ENCODE data around the gene RTP3. TPM values are rescaled to one million over a fixed set of nuclear protein-coding genes. Genes with fewer than 3 reads are reported as not detected.
"Not testable (repeated sequence)": the region's sequence is repeated elsewhere in the genome, so short reads cannot be mapped to it uniquely, and the experiment has no call there.

RTP3 gene
- total RNA-seq, 3 donors from 2014 or later (not counting 1 experiment from before 2014, with no cell fraction given): not detected

GRCh38 chr3:46537316-46537715, 39.5 kb downstream of the RTP3 start:
- no peaks in the 10 kb centered on the region for H3K36me3 Mint-ChIP-seq
- peak overlapping the region in 1 of 2 donors; percentile 94 for H3K27ac Mint-ChIP-seq
- ATAC-seq: no peak
- peaks cover 23% of the 10 kb centered on the region for H3K4me1 ChIP-seq (ENCODE audit: control insufficient read depth, insufficient read depth, low read length)
- H3K27ac ChIP-seq (ENCODE audit: low read length): no peak overlapping the region
- H3K27me3 ChIP-seq (ENCODE audit: control insufficient read depth, insufficient read depth, low read length): peaks cover 3% of the 10 kb centered on the region
- no peaks in the 10 kb centered on the region for H3K36me3 ChIP-seq (ENCODE audit: control insufficient read depth, insufficient read depth, low read length)
- H3K4me1 Mint-ChIP-seq: peaks cover 21 to 24% of the 10 kb centered on the region in 2 donors
- no peak for TF ChIP-seq CTCF (IDR thresholded peaks at IDR 0.05)
- WGBS (ENCODE audit: insufficient coverage): 100% methylated on average over 1 of the region's 1 CpG
- intact Hi-C loops (cut with micrococcal nuclease): no loop called here
- peaks cover 25 to 28% of the 10 kb centered on the region in 2 donors for H3K27me3 Mint-ChIP-seq (ENCODE audit: low read depth in 2 of 2)
- DNase-seq: no peak
- H3K9me3 Mint-ChIP-seq: no peaks in the 10 kb centered on the region
- H3K4me3 ChIP-seq (ENCODE audit: low read length): no peak overlapping the region
- no peak overlapping the region for H3K4me3 Mint-ChIP-seq
- no peaks in the 10 kb centered on the region for H3K9me3 ChIP-seq (ENCODE audit: control insufficient read depth, insufficient read depth, low read length)

- peaks cover 23% of the 10 kb centered on the region for H3K4me1 ChIP-seq (ENCODE audit: control insufficient read depth, insufficient read depth, low read length)
- H3K36me3 ChIP-seq (ENCODE audit: control insufficient read depth, insufficient read depth, low read length): no peaks in the 10 kb centered on the region
- ATAC-seq (no peak), DNase-seq (no peak)
- H3K27me3 ChIP-seq (ENCODE audit: control insufficient read depth, insufficient read depth, low read length): peaks cover 3% of the 10 kb centered on the region
- no peak overlapping the region for H3K4me3 ChIP-seq (ENCODE audit: low read length)
- 72% methylated on average over 5 of the region's 5 CpGs for WGBS (ENCODE audit: insufficient coverage)
- no peak for TF ChIP-seq CTCF (IDR thresholded peaks at IDR 0.05)
- Mint-ChIP-seq H3K27ac (peak overlapping the region in 1 of 2 donors; percentile 94), H3K27me3 (ENCODE audit: low read depth in 2 of 2) (peaks cover 26 to 28% of the 10 kb centered on the region in 2 donors), H3K4me1 (peaks cover 21 to 24% of the 10 kb centered on the region in 2 donors), H3K9me3 (no peaks in the 10 kb centered on the region), H3K4me3 (no peak overlapping the region), H3K36me3 (no peaks in the 10 kb centered on the region)
- H3K9me3 ChIP-seq (ENCODE audit: control insufficient read depth, insufficient read depth, low read length): no peaks in the 10 kb centered on the region
- intact Hi-C loops (cut with micrococcal nuclease): loop anchor here (2.0 kb wide), 1 partner anchor 49 kb away; no protein-coding TSS in a partner anchor
- no peak overlapping the region for H3K27ac ChIP-seq (ENCODE audit: low read length)
Measured at GRCh38 chr3:46537779-46538178, 40.0 kb downstream of the RTP3 start.

GRCh38 chr3:46538425-46538802, 40.6 kb downstream of the RTP3 start:
- not testable (repeated sequence) for H3K27me3 ChIP-seq (ENCODE audit: control insufficient read depth, insufficient read depth, low read length); H3K9me3 Mint-ChIP-seq; H3K9me3 ChIP-seq (ENCODE audit: control insufficient read depth, insufficient read depth, low read length); H3K36me3 ChIP-seq (ENCODE audit: control insufficient read depth, insufficient read depth, low read length); ATAC-seq; H3K4me3 ChIP-seq (ENCODE audit: low read length); H3K27ac ChIP-seq (ENCODE audit: low read length); DNase-seq; H3K36me3 Mint-ChIP-seq
- H3K4me1 Mint-ChIP-seq: peaks cover 21 to 24% of the 10 kb centered on the region in 2 donors
- H3K4me1 ChIP-seq (ENCODE audit: control insufficient read depth, insufficient read depth, low read length): peaks cover 23% of the 10 kb centered on the region
- peak overlapping the region; percentile 93 for H3K4me3 Mint-ChIP-seq
- intact Hi-C loops (cut with micrococcal nuclease): loop anchor here (2.0 kb wide), 1 partner anchor 50 kb away; no protein-coding TSS in a partner anchor
- WGBS (ENCODE audit: insufficient coverage): 9% methylated on average over 2 of the region's 5 CpGs
- peak overlapping the region; percentile 90 to 94 for H3K27ac Mint-ChIP-seq
- peaks cover 26 to 28% of the 10 kb centered on the region in 2 donors for H3K27me3 Mint-ChIP-seq (ENCODE audit: low read depth in 2 of 2)

GRCh38 chr3:46538803-46539442, 41.1 kb downstream of the RTP3 start:
- Mint-ChIP-seq H3K27me3 (ENCODE audit: low read depth in 2 of 2) (peaks cover 23 to 26% of the 10 kb centered on the region in 2 donors), H3K4me3 (peak overlapping the region; percentile 93), H3K27ac (peak overlapping the region; percentile 90 to 94), H3K36me3 (no peaks in the 10 kb centered on the region), H3K9me3 (no peaks in the 10 kb centered on the region), H3K4me1 (peaks cover 21 to 24% of the 10 kb centered on the region in 2 donors)
- H3K36me3 ChIP-seq (ENCODE audit: control insufficient read depth, insufficient read depth, low read length): no peaks in the 10 kb centered on the region
- H3K27me3 ChIP-seq (ENCODE audit: control insufficient read depth, insufficient read depth, low read length): peaks cover 3% of the 10 kb centered on the region
- peak; percentile 84 to 94 (median 92) for ATAC-seq
- H3K9me3 ChIP-seq (ENCODE audit: control insufficient read depth, insufficient read depth, low read length): no peaks in the 10 kb centered on the region
- peak; percentile 63 to 93 for DNase-seq
- TF ChIP-seq CTCF (IDR thresholded peaks at IDR 0.05): no peak
- peak overlapping the region; percentile 8 for H3K4me3 ChIP-seq (ENCODE audit: low read length)
- H3K4me1 ChIP-seq (ENCODE audit: control insufficient read depth, insufficient read depth, low read length): peaks cover 23% of the 10 kb centered on the region
- intact Hi-C loops (cut with micrococcal nuclease): loop anchor here (2.0 kb wide), 1 partner anchor 50 kb away; no protein-coding TSS in a partner anchor
- 0% methylated on average over 14 of the region's 14 CpGs for WGBS (ENCODE audit: insufficient coverage)
- peak overlapping the region; percentile 78 for H3K27ac ChIP-seq (ENCODE audit: low read length)
